NCI-H1105 (cell line): ENCODE data around the gene TCEA2.

Experiments used
- DNase-seq: peaks from one replicate; lab custom pipeline; 2025; lab: John Stamatoyannopoulos, UW

TCEA2 gene

GRCh38 chr20:64065062-64065973 is 2.3 kb downstream of the TCEA2 start:
- no peak for DNase-seq

- DNase-seq, result no peak
Observed at GRCh38 chr20:64065974-64066343, 3.0 kb downstream of the TCEA2 start.

GRCh38 chr20:64067005-64067632 is 4.1 kb downstream of the TCEA2 start:
- no peak for DNase-seq

- DNase-seq, result no peak
Observed at GRCh38 chr20:64067733-64068307, 4.8 kb downstream of the TCEA2 start.

GRCh38 chr20:64068386-64069208 is 5.6 kb downstream of the TCEA2 start:
- DNase-seq, result no peak

- no peak for DNase-seq
Observed at GRCh38 chr20:64069209-64069613, 6.2 kb downstream of the TCEA2 start.

GRCh38 chr20:64069614-64070243 is 6.7 kb downstream of the TCEA2 start:
- DNase-seq, result no peak

GRCh38 chr20:64070244-64070993 is 7.4 kb downstream of the TCEA2 start:
- no peak for DNase-seq

GRCh38 chr20:64071341-64072332 is 8.6 kb downstream of the TCEA2 start:
- no peak for DNase-seq

GRCh38 chr20:64072498-64073063 is 9.6 kb downstream of the TCEA2 start:
- no peak for DNase-seq

GRCh38 chr20:64073476-64074183 is 10.6 kb downstream of the TCEA2 start:
- DNase-seq, result no peak

GRCh38 chr20:64074184-64074789 is 11.3 kb downstream of the TCEA2 start:
- no peak for DNase-seq

GRCh38 chr20:64074963-64075362 is 12.0 kb downstream of the TCEA2 start:
- no peak for DNase-seq

- no peak for DNase-seq
Observed at GRCh38 chr20:64075556-64075955, 12.6 kb downstream of the TCEA2 start.

- no peak for DNase-seq
Observed at GRCh38 chr20:64076061-64076997, 13.3 kb downstream of the TCEA2 start.

- no peak for DNase-seq
Observed at GRCh38 chr20:64077094-64077493, 14.1 kb downstream of the TCEA2 start.

GRCh38 chr20:64077541-64077875 is 14.5 kb downstream of the TCEA2 start:
- no peak for DNase-seq
